Keratinocyte (primary cell): ENCODE measurements around the gene UBQLN1. TPM values are rescaled to one million over a fixed set of nuclear protein-coding genes. Genes with fewer than 3 reads are reported as not detected.

Source experiments
- DNase-seq: peaks from one replicate; pipeline ENCODE4 v3.0.0-alpha.2; 2011; ENCODE audit warnings: low read depth, missing footprints, low spot score
- FAIRE-seq: peaks from 2 replicates; lab custom pipeline; 2011; peaks lifted over from hg19 to GRCh38; lab: Jason Lieb, UNC
- H2AFZ ChIP-seq: 2 replicates; pipeline ENCODE4 v1.6.0; 2012; ENCODE audit warnings: low read length, control low read depth, inconsistent platforms; ENCODE audit not compliant: control insufficient read depth
- H3K27ac ChIP-seq: 2 replicates; pipeline ENCODE4 v1.5.1; 2011; ENCODE audit warnings: low read length; ENCODE audit not compliant: control insufficient read depth, insufficient read depth
- H3K27me3 ChIP-seq: 3 replicates; pipeline ENCODE4 v1.6.0; 2011; ENCODE audit warnings: low read length; ENCODE audit not compliant: control insufficient read depth, insufficient read depth; ENCODE audit errors: extremely low read depth
- H3K36me3 ChIP-seq, 2 experiments: 2 replicates in 1 of 2; 3 replicates in 1 of 2; pipeline ENCODE4 v1.5.1; 2011; ENCODE audit warnings: low read length in 2 of 2, mild to moderate bottlenecking in 1 of 2; ENCODE audit not compliant: control insufficient read depth in 2 of 2, insufficient read depth in 2 of 2; ENCODE audit errors: extremely low read depth in 1 of 2
- H3K4me1 ChIP-seq: 3 replicates; pipeline ENCODE4 v1.5.1; 2011; ENCODE audit warnings: low read length; ENCODE audit not compliant: control insufficient read depth, insufficient read depth; ENCODE audit errors: extremely low read depth
- H3K4me2 ChIP-seq: 3 replicates; pipeline ENCODE4 v1.6.0; 2011; ENCODE audit warnings: low read depth, low read length; ENCODE audit not compliant: control insufficient read depth, insufficient read depth; ENCODE audit errors: extremely low read depth
- H3K4me3 ChIP-seq, 3 experiments: fragments of 200-600 bp in 1 of 3; sonication (generic) in 1 of 3; 2 replicates in 2 of 3; 3 replicates in 1 of 3; pipeline ENCODE4 v1.5.1; 2011 to 2016; ENCODE audit warnings: low read length in 3 of 3, mild to moderate bottlenecking in 3 of 3, control low read depth in 2 of 3, inconsistent platforms in 1 of 3, low read depth in 1 of 3, mixed read lengths in 1 of 3, mixed run types in 1 of 3, moderate library complexity in 1 of 3; ENCODE audit not compliant: control insufficient read depth in 2 of 3, insufficient read depth in 2 of 3; ENCODE audit errors: extremely low read depth in 1 of 3
- H3K79me2 ChIP-seq: 2 replicates; pipeline ENCODE4 v1.6.0; 2012; ENCODE audit warnings: low read length; ENCODE audit not compliant: control insufficient read depth, insufficient read depth
- H3K9ac ChIP-seq: 3 replicates; pipeline ENCODE4 v1.6.0; 2011; ENCODE audit warnings: low read length; ENCODE audit not compliant: control insufficient read depth, insufficient read depth; ENCODE audit errors: extremely low read depth
- H3K9me1 ChIP-seq: 3 replicates; pipeline ENCODE4 v1.6.0; 2011; ENCODE audit warnings: low read length; ENCODE audit not compliant: control insufficient read depth, insufficient read depth; ENCODE audit errors: extremely low read depth
- H3K9me3 ChIP-seq: 2 replicates; pipeline ENCODE4 v1.5.1; 2012; ENCODE audit warnings: low read depth, low read length; ENCODE audit not compliant: control insufficient read depth
- H4K20me1 ChIP-seq: 3 replicates; pipeline ENCODE4 v1.6.0; 2011; ENCODE audit warnings: low read length; ENCODE audit not compliant: control insufficient read depth, insufficient read depth; ENCODE audit errors: extremely low read depth
- EZH2 ChIP-seq: IDR thresholded peaks from one replicate; pipeline ENCODE4 v1.6.1; 2012; ENCODE audit warnings: inconsistent platforms, mild to moderate bottlenecking, low read length, moderate library complexity
- dilution Hi-C: fragments of 300-500 bp; cut with MboI; formaldehyde crosslinking; loops from one replicate; pipeline ENCODE4 v1.7.0; 2020; ENCODE audit warnings: low sequenced_read_pairs; ENCODE audit not compliant: extremely low pct_ligation_motif_present
- polyA plus RNA-seq, 5 experiments: library from polyadenylated mRNA; depleted of rRNA in 3 of 5; stranded (reverse) in 3 of 5; stranded (forward) in 1 of 5; unstranded in 1 of 5; fragments of >200 nt; gene quantifications; 1 replicate in 1 of 5; 2 replicates in 3 of 5; 3 replicates in 1 of 5; pipeline versions ENCODE4 v1.2.1 to v1.2.3, GENCODE V29; 2011 to 2012; ENCODE audit warnings: missing spikeins in 2 of 5, low read depth in 1 of 5, low replicate concordance in 1 of 5
- TF ChIP-seq, protein P1 (sequence below), 3 experiments: IDR thresholded peaks in 1 of 3; conservative IDR thresholded peaks in 1 of 3; optimal IDR thresholded peaks in 1 of 3; 2 replicates in 2 of 3; 3 replicates in 1 of 3; pipeline versions ENCODE3 to v1.5.1; 2011; ENCODE audit warnings: low read length in 3 of 3, mild to moderate bottlenecking in 3 of 3, moderate library complexity in 2 of 3, control low read depth in 1 of 3, inconsistent platforms in 1 of 3; ENCODE audit not compliant: insufficient read depth in 2 of 3; ENCODE audit errors: extremely low read depth in 1 of 3

UBQLN1 gene
- polyA plus RNA-seq, 1 donor (not counting 4 experiments of a cell fraction or from before 2014, with no cell fraction given), result 145 TPM

DNA sequence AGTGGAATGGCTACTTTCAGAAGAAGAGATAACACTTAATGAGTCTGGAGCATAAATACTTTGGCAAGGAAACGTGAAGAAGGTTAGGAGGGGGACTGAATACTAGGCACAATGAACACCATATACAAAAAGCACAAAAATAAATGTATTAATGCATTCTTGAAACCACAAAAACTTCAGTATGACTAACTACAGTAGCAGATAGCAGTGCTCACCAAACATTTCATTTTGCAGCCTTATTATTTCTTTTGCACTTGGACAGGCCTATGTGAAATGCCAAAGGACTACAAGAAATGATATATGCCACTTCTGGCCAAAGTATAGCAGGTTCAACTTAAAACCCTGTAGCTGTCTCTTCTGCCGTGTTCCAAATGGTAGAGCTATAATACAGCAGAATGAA, 26.3 kb downstream of the UBQLN1 start:
- H3K36me3 ChIP-seq, result peaks cover 7 to 14% of the 10 kb centered on the region in 2 experiments
- no peak overlapping the region for H3K4me3 ChIP-seq
- H3K9me1 ChIP-seq, result no peaks in the 10 kb centered on the region
- peaks cover 71% of the 10 kb centered on the region for H3K79me2 ChIP-seq
- peaks cover 8% of the 10 kb centered on the region for H3K4me1 ChIP-seq
- peaks cover 5% of the 10 kb centered on the region for H4K20me1 ChIP-seq
- no peak overlapping the region for H3K9ac ChIP-seq
- dilution Hi-C loops, result no loop called here
- H3K27me3 ChIP-seq, result no peaks in the 10 kb centered on the region
- no peak for DNase-seq
- FAIRE-seq, result no peak
- H3K4me2 ChIP-seq, result no peak overlapping the region
- no peaks in the 10 kb centered on the region for H3K9me3 ChIP-seq
- H3K27ac ChIP-seq, result no peak overlapping the region
- TF ChIP-seq, protein P1, sequence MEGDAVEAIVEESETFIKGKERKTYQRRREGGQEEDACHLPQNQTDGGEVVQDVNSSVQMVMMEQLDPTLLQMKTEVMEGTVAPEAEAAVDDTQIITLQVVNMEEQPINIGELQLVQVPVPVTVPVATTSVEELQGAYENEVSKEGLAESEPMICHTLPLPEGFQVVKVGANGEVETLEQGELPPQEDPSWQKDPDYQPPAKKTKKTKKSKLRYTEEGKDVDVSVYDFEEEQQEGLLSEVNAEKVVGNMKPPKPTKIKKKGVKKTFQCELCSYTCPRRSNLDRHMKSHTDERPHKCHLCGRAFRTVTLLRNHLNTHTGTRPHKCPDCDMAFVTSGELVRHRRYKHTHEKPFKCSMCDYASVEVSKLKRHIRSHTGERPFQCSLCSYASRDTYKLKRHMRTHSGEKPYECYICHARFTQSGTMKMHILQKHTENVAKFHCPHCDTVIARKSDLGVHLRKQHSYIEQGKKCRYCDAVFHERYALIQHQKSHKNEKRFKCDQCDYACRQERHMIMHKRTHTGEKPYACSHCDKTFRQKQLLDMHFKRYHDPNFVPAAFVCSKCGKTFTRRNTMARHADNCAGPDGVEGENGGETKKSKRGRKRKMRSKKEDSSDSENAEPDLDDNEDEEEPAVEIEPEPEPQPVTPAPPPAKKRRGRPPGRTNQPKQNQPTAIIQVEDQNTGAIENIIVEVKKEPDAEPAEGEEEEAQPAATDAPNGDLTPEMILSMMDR (optimal IDR thresholded peaks at IDR 0.05 in 1 of 3, IDR thresholded peaks at IDR 0.05 in 1 of 3, conservative IDR thresholded peaks at IDR 0.05 in 1 of 3; ENCODE audit: extremely low read depth in 1 of 3, insufficient read depth in 2 of 3, low read length in 3 of 3), result no peak
- no peak for TF ChIP-seq EZH2
- no peak overlapping the region for H2AFZ ChIP-seq

DNA sequence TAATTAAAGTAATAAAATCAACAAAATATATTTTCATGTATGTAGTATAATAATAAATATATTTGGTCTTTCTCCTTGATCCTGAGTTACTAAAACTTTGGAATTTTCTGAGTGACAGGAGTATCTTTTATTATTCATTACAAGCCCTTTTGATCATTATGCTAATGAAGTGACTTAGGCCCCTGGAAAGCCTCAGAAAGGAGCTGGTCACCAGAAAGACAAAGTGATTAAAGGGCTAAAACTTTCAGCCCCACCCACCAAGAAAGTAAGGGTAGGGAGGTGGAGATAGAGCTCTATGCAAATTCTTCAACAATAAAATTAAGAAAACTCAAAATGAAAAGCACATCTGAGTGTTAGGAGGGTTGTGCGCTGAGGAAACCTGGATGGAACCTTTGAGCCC, 27.5 kb downstream of the UBQLN1 start:
- no peaks in the 10 kb centered on the region for H3K9me1 ChIP-seq
- peaks cover 2% of the 10 kb centered on the region for H4K20me1 ChIP-seq
- H3K9ac ChIP-seq, result no peak overlapping the region
- peaks cover 61% of the 10 kb centered on the region for H3K79me2 ChIP-seq
- no peaks in the 10 kb centered on the region for H3K27me3 ChIP-seq
- H2AFZ ChIP-seq, result no peak overlapping the region
- DNase-seq, result no peak
- TF ChIP-seq, protein P1 (optimal IDR thresholded peaks at IDR 0.05 in 1 of 3, IDR thresholded peaks at IDR 0.05 in 1 of 3, conservative IDR thresholded peaks at IDR 0.05 in 1 of 3; ENCODE audit: extremely low read depth in 1 of 3, insufficient read depth in 2 of 3, low read length in 3 of 3), result no peak
- no peak for TF ChIP-seq EZH2
- H3K4me2 ChIP-seq, result no peak overlapping the region
- peaks cover 5% of the 10 kb centered on the region for H3K4me1 ChIP-seq
- H3K4me3 ChIP-seq, result no peak overlapping the region
- dilution Hi-C loops, result no loop called here
- H3K36me3 ChIP-seq, result peaks cover 7 to 14% of the 10 kb centered on the region in 2 experiments
- no peak overlapping the region for H3K27ac ChIP-seq
- no peaks in the 10 kb centered on the region for H3K9me3 ChIP-seq
- no peak for FAIRE-seq
